ENCODE data around the gene TBC1D22A.

The TBC1D22A gene

GRCh38 chr22:46935506-46936377, 173.3 kb downstream of the TBC1D22A start:
- Histone ChIP-seq H3K4me3 (ENCODE audit: low read depth in 1 of 2, low read length in 2 of 2) (no peak overlapping the region), H3K4me1 (ENCODE audit: control insufficient read depth in 1 of 2, insufficient read depth in 2 of 2, low read length in 2 of 2) (peaks cover 29 to 39% of the 10 kb centered on the region in 2 donors), H3K27me3 (ENCODE audit: control insufficient read depth in 1 of 2, insufficient read depth in 2 of 2, low read length in 2 of 2) (no peaks in the 10 kb centered on the region), H3K9me3 (ENCODE audit: control insufficient read depth in 1 of 2, low read length in 2 of 2) (no peaks in the 10 kb centered on the region), H3K36me3 (ENCODE audit: control insufficient read depth in 1 of 2, insufficient read depth in 2 of 2, low read length in 2 of 2) (no peaks in the 10 kb centered on the region), H3K9ac (ENCODE audit: low read depth in 1 of 2, low read length in 2 of 2) (peak overlapping the region in 1 of 2 donors; percentile 33), H3K27ac (ENCODE audit: low read depth, low read length) (peak overlapping the region; percentile 83)

GRCh38 chr22:46936378-46936903, 174.0 kb downstream of the TBC1D22A start:
- Histone ChIP-seq H3K36me3 (ENCODE audit: control insufficient read depth in 1 of 2, insufficient read depth in 2 of 2, low read length in 2 of 2) (no peaks in the 10 kb centered on the region), H3K9ac (ENCODE audit: low read depth in 1 of 2, low read length in 2 of 2) (peak overlapping the region in 1 of 2 donors; percentile 26), H3K9me3 (ENCODE audit: control insufficient read depth in 1 of 2, low read length in 2 of 2) (no peaks in the 10 kb centered on the region), H3K4me3 (ENCODE audit: low read depth in 1 of 2, low read length in 2 of 2) (no peak overlapping the region), H3K27me3 (ENCODE audit: control insufficient read depth in 1 of 2, insufficient read depth in 2 of 2, low read length in 2 of 2) (no peaks in the 10 kb centered on the region), H3K4me1 (ENCODE audit: control insufficient read depth in 1 of 2, insufficient read depth in 2 of 2, low read length in 2 of 2) (peaks cover 29 to 39% of the 10 kb centered on the region in 2 donors), H3K27ac (ENCODE audit: low read depth, low read length) (peak overlapping the region; percentile 83)

GRCh38 chr22:46937185-46937584, 174.7 kb downstream of the TBC1D22A start:
- Histone ChIP-seq H3K9ac (ENCODE audit: low read depth in 1 of 2, low read length in 2 of 2) (no peak overlapping the region), H3K4me1 (ENCODE audit: control insufficient read depth in 1 of 2, insufficient read depth in 2 of 2, low read length in 2 of 2) (peaks cover 29 to 39% of the 10 kb centered on the region in 2 donors), H3K4me3 (ENCODE audit: low read depth in 1 of 2, low read length in 2 of 2) (no peak overlapping the region), H3K27ac (ENCODE audit: low read depth, low read length) (no peak overlapping the region), H3K9me3 (ENCODE audit: control insufficient read depth in 1 of 2, low read length in 2 of 2) (no peaks in the 10 kb centered on the region), H3K27me3 (ENCODE audit: control insufficient read depth in 1 of 2, insufficient read depth in 2 of 2, low read length in 2 of 2) (no peaks in the 10 kb centered on the region), H3K36me3 (ENCODE audit: control insufficient read depth in 1 of 2, insufficient read depth in 2 of 2, low read length in 2 of 2) (no peaks in the 10 kb centered on the region)

GRCh38 chr22:46937939-46938338, 175.5 kb downstream of the TBC1D22A start:
- no peak overlapping the region for H3K9ac ChIP-seq (ENCODE audit: low read depth in 1 of 2, low read length in 2 of 2)

GRCh38 chr22:46941968-46942798, 179.7 kb downstream of the TBC1D22A start:
- Histone ChIP-seq H3K27me3 (ENCODE audit: control insufficient read depth in 1 of 2, insufficient read depth in 2 of 2, low read length in 2 of 2) (no peaks in the 10 kb centered on the region), H3K4me3 (ENCODE audit: low read depth in 1 of 2, low read length in 2 of 2) (no peak overlapping the region), H3K9ac (ENCODE audit: low read depth in 1 of 2, low read length in 2 of 2) (no peak overlapping the region), H3K27ac (ENCODE audit: low read depth, low read length) (no peak overlapping the region), H3K4me1 (ENCODE audit: control insufficient read depth in 1 of 2, insufficient read depth in 2 of 2, low read length in 2 of 2) (peaks cover 1 to 2% of the 10 kb centered on the region in 2 donors), H3K36me3 (ENCODE audit: control insufficient read depth in 1 of 2, insufficient read depth in 2 of 2, low read length in 2 of 2) (peaks cover 0 to 18% of the 10 kb centered on the region in 2 donors), H3K9me3 (ENCODE audit: control insufficient read depth in 1 of 2, low read length in 2 of 2) (no peaks in the 10 kb centered on the region)

More at GRCh38 chr22:46937939-46938338, 175.5 kb downstream of the TBC1D22A start:
- Histone ChIP-seq H3K27ac (ENCODE audit: low read depth, low read length) (no peak overlapping the region), H3K4me3 (ENCODE audit: low read depth in 1 of 2, low read length in 2 of 2) (no peak overlapping the region), H3K36me3 (ENCODE audit: control insufficient read depth in 1 of 2, insufficient read depth in 2 of 2, low read length in 2 of 2) (no peaks in the 10 kb centered on the region), H3K4me1 (ENCODE audit: control insufficient read depth in 1 of 2, insufficient read depth in 2 of 2, low read length in 2 of 2) (peaks cover 29 to 38% of the 10 kb centered on the region in 2 donors), H3K9me3 (ENCODE audit: control insufficient read depth in 1 of 2, low read length in 2 of 2) (no peaks in the 10 kb centered on the region), H3K27me3 (ENCODE audit: control insufficient read depth in 1 of 2, insufficient read depth in 2 of 2, low read length in 2 of 2) (no peaks in the 10 kb centered on the region)

- no peak overlapping the region for H3K27ac ChIP-seq (ENCODE audit: low read depth, low read length)
- H3K27me3 ChIP-seq (ENCODE audit: control insufficient read depth in 1 of 2, insufficient read depth in 2 of 2, low read length in 2 of 2), result no peaks in the 10 kb centered on the region
- no peaks in the 10 kb centered on the region for H3K4me1 ChIP-seq (ENCODE audit: control insufficient read depth in 1 of 2, insufficient read depth in 2 of 2, low read length in 2 of 2)
- no peak overlapping the region for H3K9ac ChIP-seq (ENCODE audit: low read depth in 1 of 2, low read length in 2 of 2)
- peaks cover 0 to 18% of the 10 kb centered on the region in 2 donors for H3K36me3 ChIP-seq (ENCODE audit: control insufficient read depth in 1 of 2, insufficient read depth in 2 of 2, low read length in 2 of 2)
- H3K9me3 ChIP-seq (ENCODE audit: control insufficient read depth in 1 of 2, low read length in 2 of 2), result no peaks in the 10 kb centered on the region
- H3K4me3 ChIP-seq (ENCODE audit: low read depth in 1 of 2, low read length in 2 of 2), result no peak overlapping the region
Observed at GRCh38 chr22:46942799-46943785, 180.6 kb downstream of the TBC1D22A start.

GRCh38 chr22:46945481-46945880, 183.0 kb downstream of the TBC1D22A start:
- no peak overlapping the region for H3K27ac ChIP-seq (ENCODE audit: low read depth, low read length)
- no peaks in the 10 kb centered on the region for H3K9me3 ChIP-seq (ENCODE audit: control insufficient read depth in 1 of 2, low read length in 2 of 2)
- no peaks in the 10 kb centered on the region for H3K4me1 ChIP-seq (ENCODE audit: control insufficient read depth in 1 of 2, insufficient read depth in 2 of 2, low read length in 2 of 2)
- H3K9ac ChIP-seq (ENCODE audit: low read depth in 1 of 2, low read length in 2 of 2), result no peak overlapping the region
- H3K27me3 ChIP-seq (ENCODE audit: control insufficient read depth in 1 of 2, insufficient read depth in 2 of 2, low read length in 2 of 2), result no peaks in the 10 kb centered on the region
- no peak overlapping the region for H3K4me3 ChIP-seq (ENCODE audit: low read depth in 1 of 2, low read length in 2 of 2)
- peaks cover 0 to 29% of the 10 kb centered on the region in 2 donors for H3K36me3 ChIP-seq (ENCODE audit: control insufficient read depth in 1 of 2, insufficient read depth in 2 of 2, low read length in 2 of 2)

GRCh38 chr22:46946383-46946962, 184.0 kb downstream of the TBC1D22A start:
- no peak overlapping the region for H3K27ac ChIP-seq (ENCODE audit: low read depth, low read length)
- H3K4me1 ChIP-seq (ENCODE audit: control insufficient read depth in 1 of 2, insufficient read depth in 2 of 2, low read length in 2 of 2), result no peaks in the 10 kb centered on the region
- H3K36me3 ChIP-seq (ENCODE audit: control insufficient read depth in 1 of 2, insufficient read depth in 2 of 2, low read length in 2 of 2), result peaks cover 0 to 29% of the 10 kb centered on the region in 2 donors

More at GRCh38 chr22:46946383-46946962, 184.0 kb downstream of the TBC1D22A start:
- Histone ChIP-seq H3K27me3 (ENCODE audit: control insufficient read depth in 1 of 2, insufficient read depth in 2 of 2, low read length in 2 of 2) (no peaks in the 10 kb centered on the region), H3K9me3 (ENCODE audit: control insufficient read depth in 1 of 2, low read length in 2 of 2) (no peaks in the 10 kb centered on the region), H3K4me3 (ENCODE audit: low read depth in 1 of 2, low read length in 2 of 2) (no peak overlapping the region), H3K9ac (ENCODE audit: low read depth in 1 of 2, low read length in 2 of 2) (no peak overlapping the region)

Measured in duodenal mucosa (tissue), 2 donors.